H9 (cell line): ENCODE measurements around the gene SLC12A8. TPM values are rescaled to one million over a fixed set of nuclear protein-coding genes. Genes with fewer than 3 reads are reported as not detected.

Source experiments
- DNase-seq: peaks from one replicate; pipeline ENCODE4 v3.0.0-alpha.2; 2017
- H2AFZ ChIP-seq: one replicate; pipeline ENCODE4 v1.6.1; 2013; ENCODE audit warnings: mild to moderate bottlenecking, low read length, control low read depth, moderate library complexity
- H2AK5ac ChIP-seq: 2 replicates; pipeline ENCODE4 v1.6.1; 2013; ENCODE audit warnings: low read length, control low read depth, mixed read lengths; ENCODE audit not compliant: insufficient read length
- H2BK120ac ChIP-seq: one replicate; pipeline ENCODE4 v1.6.1; 2013; ENCODE audit warnings: low read depth, mild to moderate bottlenecking, low read length, control low read depth, inconsistent platforms; ENCODE audit not compliant: poor library complexity, severe bottlenecking
- H2BK12ac ChIP-seq: 2 replicates; pipeline ENCODE4 v1.6.1; 2013; ENCODE audit warnings: low read length, control low read depth, mixed read lengths, low read depth; ENCODE audit not compliant: insufficient read length
- H2BK15ac ChIP-seq: 2 replicates; pipeline ENCODE4 v1.6.1; 2013; ENCODE audit warnings: low read depth, low read length, control low read depth
- H2BK20ac ChIP-seq: one replicate; pipeline ENCODE4 v1.6.1; 2013; ENCODE audit warnings: low read depth, mild to moderate bottlenecking, low read length, control low read depth, inconsistent platforms; ENCODE audit not compliant: poor library complexity, severe bottlenecking
- H2BK5ac ChIP-seq: 2 replicates; pipeline ENCODE4 v1.6.1; 2013; ENCODE audit warnings: low read length, control low read depth, mixed read lengths; ENCODE audit not compliant: insufficient read length
- H3K14ac ChIP-seq: 2 replicates; pipeline ENCODE4 v1.6.1; 2013; ENCODE audit warnings: low read length, control low read depth; ENCODE audit not compliant: insufficient read depth
- H3K18ac ChIP-seq: 2 replicates; pipeline ENCODE4 v1.6.1; 2013; ENCODE audit warnings: low read depth, mild to moderate bottlenecking, mixed read lengths, low read length, control low read depth; ENCODE audit not compliant: insufficient read length
- H3K23ac ChIP-seq: 2 replicates; pipeline ENCODE4 v1.6.1; 2013; ENCODE audit warnings: low read length, control low read depth, mixed read lengths, low read depth; ENCODE audit not compliant: insufficient read length
- H3K23me2 ChIP-seq: 2 replicates; pipeline ENCODE4 v1.6.1; 2013; ENCODE audit warnings: low read depth, mild to moderate bottlenecking, mixed read lengths, low read length, control low read depth; ENCODE audit not compliant: insufficient read length, poor library complexity, severe bottlenecking
- H3K27ac ChIP-seq: 2 replicates; pipeline ENCODE4 v1.5.1; 2013; ENCODE audit warnings: low read length, control low read depth, mixed read lengths, low read depth; ENCODE audit not compliant: insufficient read length
- H3K27me3 ChIP-seq: 2 replicates; pipeline ENCODE4 v1.6.1; 2013; ENCODE audit warnings: low read length, control low read depth, inconsistent platforms; ENCODE audit not compliant: insufficient read depth
- H3K4ac ChIP-seq: 2 replicates; pipeline ENCODE4 v1.6.1; 2013; ENCODE audit warnings: low read depth, mild to moderate bottlenecking, control low read depth, inconsistent platforms, low read length, moderate library complexity
- H3K4me1 ChIP-seq: 2 replicates; pipeline ENCODE4 v1.6.1; 2013; ENCODE audit warnings: low read length, control low read depth, inconsistent platforms; ENCODE audit not compliant: insufficient read depth
- H3K4me2 ChIP-seq: 2 replicates; pipeline ENCODE4 v1.6.1; 2013; ENCODE audit warnings: low read length, control low read depth, mixed read lengths; ENCODE audit not compliant: insufficient read length, insufficient read depth
- H3K56ac ChIP-seq: 2 replicates; pipeline ENCODE4 v1.6.1; 2013; ENCODE audit warnings: low read depth, mild to moderate bottlenecking, mixed read lengths, low read length, control low read depth; ENCODE audit not compliant: insufficient read length
- H3K79me1 ChIP-seq: 2 replicates; pipeline ENCODE4 v1.6.1; 2013; ENCODE audit warnings: low read depth, mild to moderate bottlenecking, moderate library complexity, low read length, control low read depth, inconsistent platforms; ENCODE audit not compliant: insufficient read depth, poor library complexity, severe bottlenecking
- H3K79me2 ChIP-seq: 2 replicates; pipeline ENCODE4 v1.6.1; 2013; ENCODE audit warnings: low read length, control low read depth, inconsistent platforms; ENCODE audit not compliant: insufficient read depth
- H3K9ac ChIP-seq: 2 replicates; pipeline ENCODE4 v1.6.1; 2013; ENCODE audit warnings: low read length, control low read depth, mixed read lengths; ENCODE audit not compliant: insufficient read length; ENCODE audit errors: extremely low read depth
- H3K9me3 ChIP-seq: one replicate; pipeline ENCODE4 v1.6.1; 2013; ENCODE audit warnings: low read depth, low read length, inconsistent platforms; ENCODE audit not compliant: control insufficient read depth
- H3T11ph ChIP-seq: one replicate; pipeline ENCODE4 v1.6.1; 2013; ENCODE audit warnings: mild to moderate bottlenecking, low read length, control low read depth, inconsistent platforms
- H4K20me1 ChIP-seq: one replicate; pipeline ENCODE4 v1.6.1; 2013; ENCODE audit not compliant: control insufficient read depth, insufficient read length, insufficient read depth
- H4K5ac ChIP-seq: 2 replicates; pipeline ENCODE4 v1.6.1; 2013; ENCODE audit warnings: low read depth, mild to moderate bottlenecking, mixed read lengths, low read length, control low read depth; ENCODE audit not compliant: insufficient read length
- H4K8ac ChIP-seq: replicated peaks from 2 replicates; pipeline ENCODE4 v1.6.1; 2013; ENCODE audit warnings: low read length, control low read depth, mixed read lengths, low read depth; ENCODE audit not compliant: insufficient read length
- H4K91ac ChIP-seq: 2 replicates; pipeline ENCODE4 v1.6.1; 2013; ENCODE audit warnings: low read depth, mild to moderate bottlenecking, moderate library complexity, mixed read lengths, low read length, control low read depth; ENCODE audit not compliant: insufficient read length
- H3K27ac Mint-ChIP-seq, 3 experiments: 2 replicates in 2 of 3; 3 replicates in 1 of 3; pipeline ENCODE4 v1.8.0; 2020 to 2021; ENCODE audit warnings: mixed read lengths in 3 of 3, mild to moderate bottlenecking in 1 of 3, moderate library complexity in 1 of 3
- H3K27me3 Mint-ChIP-seq: 2 replicates; pipeline ENCODE4 v1.8.0; 2021; ENCODE audit warnings: low read depth, mild to moderate bottlenecking, moderate library complexity, mixed read lengths
- H3K36me3 Mint-ChIP-seq, 3 experiments: 2 replicates in 2 of 3; 3 replicates in 1 of 3; pipeline ENCODE4 v1.8.0; 2020 to 2021; ENCODE audit warnings: low read depth in 3 of 3, mixed read lengths in 3 of 3; ENCODE audit not compliant: insufficient read depth in 1 of 3
- H3K4me1 Mint-ChIP-seq, 2 experiments: 2 replicates each; pipeline ENCODE4 v1.8.0; 2020; ENCODE audit warnings: mixed read lengths in 2 of 2
- H3K4me3 Mint-ChIP-seq, 2 experiments: 2 replicates in 1 of 2; 3 replicates in 1 of 2; pipeline ENCODE4 v1.8.0; 2020 to 2021; ENCODE audit warnings: mild to moderate bottlenecking in 2 of 2, mixed read lengths in 2 of 2, moderate library complexity in 1 of 2
- H3K9me3 Mint-ChIP-seq, 2 experiments: 2 replicates in 1 of 2; 3 replicates in 1 of 2; pipeline ENCODE4 v1.8.0; 2020; ENCODE audit warnings: mild to moderate bottlenecking in 2 of 2, mixed read lengths in 2 of 2, moderate library complexity in 1 of 2
- CTCF ChIP-seq: fragments of 200-600 bp; sonication (generic); conservative IDR thresholded peaks from 3 replicates; pipeline ENCODE4 v1.8.0; 2021; ENCODE audit warnings: antibody characterized with exemption, mild to moderate bottlenecking
- WGBS: extraction: QIAGEN DNeasy Blood & Tissue Kit; methylation state at CpG from one replicate; pipeline ENCODE4 v1.1.7; 2013; ENCODE audit warnings: missing lambda C conversion rate, low lambda C conversion rate, mixed read lengths; ENCODE audit not compliant: insufficient read length; ENCODE audit errors: extremely low coverage; 5-methylcytosine and 5-hydroxymethylcytosine counted together
- total RNA-seq: library from RNA; stranded (reverse); gene quantifications from 2 replicates; pipeline ENCODE4 v1.2.1, GENCODE V29; 2021

The SLC12A8 gene
- total RNA-seq, 1 experiment from 2014 or later: 8.2 TPM

GRCh38 chr3:125052624-125053303 lies 159.8 kb downstream of the SLC12A8 start:
- H3T11ph ChIP-seq: no peak overlapping the region
- H3K79me2 ChIP-seq: no peaks in the 10 kb centered on the region
- H2BK120ac ChIP-seq: no peak overlapping the region
- H2AK5ac ChIP-seq: no peak overlapping the region
- no peaks in the 10 kb centered on the region for H3K9me3 ChIP-seq
- H2BK20ac ChIP-seq: no peak overlapping the region
- H3K79me1 ChIP-seq: no peaks in the 10 kb centered on the region
- H3K36me3 Mint-ChIP-seq: peaks cover 0 to 4% (median 2%) of the 10 kb centered on the region in 3 experiments; a peak in 3 of 7 replicates
- H3K9me3 Mint-ChIP-seq: peaks cover 0 to 2% of the 10 kb centered on the region in 2 experiments; a peak in 1 of 5 replicates
- no peaks in the 10 kb centered on the region for H4K20me1 ChIP-seq
- H3K27me3 ChIP-seq: peaks cover 12% of the 10 kb centered on the region; the same call in 1 of the 2 replicates
- H3K27ac Mint-ChIP-seq: peak overlapping the region in 2 of 3 experiments; percentile 0 to 2; a peak in 2 of 7 replicates
- H2BK5ac ChIP-seq: no peak overlapping the region
- no peak overlapping the region for H2AFZ ChIP-seq
- H3K4me1 Mint-ChIP-seq: peaks cover 58 to 61% of the 10 kb centered on the region in 2 experiments
- WGBS: no CpG with 5 or more reads among the region's 8 CpGs
- TF ChIP-seq CTCF: no peak
- peaks cover 14% of the 10 kb centered on the region for H3K23me2 ChIP-seq
- H3K14ac ChIP-seq: no peak overlapping the region
- H3K4me3 Mint-ChIP-seq: peak overlapping the region in 1 of 2 experiments; percentile 55; a peak in 3 of 5 replicates
- peaks cover 35% of the 10 kb centered on the region for H3K27me3 Mint-ChIP-seq
- H3K4me2 ChIP-seq: no peak overlapping the region
- H3K18ac ChIP-seq: no peak overlapping the region
- no peak for DNase-seq
- no peak overlapping the region for H4K8ac ChIP-seq
- H3K56ac ChIP-seq: no peak overlapping the region
- no peak overlapping the region for H4K5ac ChIP-seq
- no peak overlapping the region for H3K27ac ChIP-seq
- no peak overlapping the region for H2BK12ac ChIP-seq
- no peak overlapping the region for H3K23ac ChIP-seq
- no peak overlapping the region for H2BK15ac ChIP-seq
- H4K91ac ChIP-seq: no peak overlapping the region
- no peak overlapping the region for H3K9ac ChIP-seq
- H3K4ac ChIP-seq: no peak overlapping the region
- H3K4me1 ChIP-seq: peaks cover 17% of the 10 kb centered on the region; the same call in 1 of the 2 replicates
